GM12874 (cell line): ENCODE measurements around the gene JMY.

Experiments used
- TF ChIP-seq, protein P1 (sequence below): IDR thresholded peaks from 2 replicates; pipeline ENCODE4 v1.5.1; 2011; ENCODE audit warnings: low read depth, mild to moderate bottlenecking, control low read depth, low read length, moderate library complexity; ENCODE audit not compliant: insufficient read depth

Gene JMY

GRCh38 chr5:79301046-79301712, 65.2 kb downstream of the JMY start:
- TF ChIP-seq, protein P1, sequence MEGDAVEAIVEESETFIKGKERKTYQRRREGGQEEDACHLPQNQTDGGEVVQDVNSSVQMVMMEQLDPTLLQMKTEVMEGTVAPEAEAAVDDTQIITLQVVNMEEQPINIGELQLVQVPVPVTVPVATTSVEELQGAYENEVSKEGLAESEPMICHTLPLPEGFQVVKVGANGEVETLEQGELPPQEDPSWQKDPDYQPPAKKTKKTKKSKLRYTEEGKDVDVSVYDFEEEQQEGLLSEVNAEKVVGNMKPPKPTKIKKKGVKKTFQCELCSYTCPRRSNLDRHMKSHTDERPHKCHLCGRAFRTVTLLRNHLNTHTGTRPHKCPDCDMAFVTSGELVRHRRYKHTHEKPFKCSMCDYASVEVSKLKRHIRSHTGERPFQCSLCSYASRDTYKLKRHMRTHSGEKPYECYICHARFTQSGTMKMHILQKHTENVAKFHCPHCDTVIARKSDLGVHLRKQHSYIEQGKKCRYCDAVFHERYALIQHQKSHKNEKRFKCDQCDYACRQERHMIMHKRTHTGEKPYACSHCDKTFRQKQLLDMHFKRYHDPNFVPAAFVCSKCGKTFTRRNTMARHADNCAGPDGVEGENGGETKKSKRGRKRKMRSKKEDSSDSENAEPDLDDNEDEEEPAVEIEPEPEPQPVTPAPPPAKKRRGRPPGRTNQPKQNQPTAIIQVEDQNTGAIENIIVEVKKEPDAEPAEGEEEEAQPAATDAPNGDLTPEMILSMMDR = no peak

- TF ChIP-seq, protein P1 = no peak
Observed at GRCh38 chr5:79302454-79302853, 66.5 kb downstream of the JMY start.

GRCh38 chr5:79305706-79306105, 69.8 kb downstream of the JMY start:
- TF ChIP-seq, protein P1 = no peak

DNA sequence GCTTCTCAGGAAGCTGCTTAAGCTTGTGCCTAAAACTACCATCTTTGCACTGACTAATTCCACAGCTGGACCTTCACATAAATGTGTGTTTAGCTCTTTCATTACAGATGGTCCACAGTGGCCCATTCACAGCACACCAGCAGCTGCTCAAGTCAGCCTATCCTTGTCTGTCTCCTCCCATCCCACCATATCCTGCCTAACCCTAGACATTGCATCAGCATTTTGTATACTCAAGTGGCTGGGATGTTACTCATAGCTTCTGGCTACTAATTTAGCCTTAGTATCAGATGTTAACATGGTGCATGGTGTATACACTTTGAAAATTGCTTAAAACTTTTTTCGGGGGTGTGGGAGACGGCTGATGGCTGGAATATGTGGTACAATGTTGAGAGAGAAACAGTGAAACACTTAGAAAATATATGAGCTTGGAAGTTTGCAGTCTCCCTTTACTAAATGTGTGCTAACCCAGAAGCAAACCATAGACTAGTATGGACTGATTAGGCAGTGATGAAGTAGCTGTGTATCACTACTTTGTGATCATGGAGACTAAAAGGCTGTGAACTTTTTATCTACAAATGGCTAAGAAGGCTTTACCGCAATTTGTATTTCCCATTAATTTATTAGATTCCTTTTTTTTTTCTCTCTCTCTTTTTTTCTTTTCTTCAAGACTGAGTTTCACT, 83.1 kb downstream of the JMY start:
- TF ChIP-seq, protein P1 = no peak

DNA sequence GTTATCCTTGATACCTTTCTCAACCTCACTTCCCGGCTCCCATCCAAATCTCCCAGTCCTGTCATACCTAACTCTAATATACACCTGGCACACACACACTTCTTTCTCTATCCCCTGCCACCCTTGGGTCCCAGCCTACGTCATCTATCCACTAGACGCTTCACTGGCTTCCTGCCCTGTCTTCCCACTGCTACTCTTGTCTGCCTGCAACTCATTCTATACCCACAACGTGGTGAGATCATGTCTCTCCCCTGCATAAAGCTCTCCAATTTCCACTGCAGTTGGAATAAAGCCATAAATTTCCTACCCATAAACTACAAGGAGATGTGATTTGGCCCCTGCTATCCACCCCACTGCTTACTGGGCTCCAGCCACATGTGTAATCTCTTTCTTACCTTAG, 93.5 kb downstream of the JMY start:
- TF ChIP-seq, protein P1 = no peak

DNA sequence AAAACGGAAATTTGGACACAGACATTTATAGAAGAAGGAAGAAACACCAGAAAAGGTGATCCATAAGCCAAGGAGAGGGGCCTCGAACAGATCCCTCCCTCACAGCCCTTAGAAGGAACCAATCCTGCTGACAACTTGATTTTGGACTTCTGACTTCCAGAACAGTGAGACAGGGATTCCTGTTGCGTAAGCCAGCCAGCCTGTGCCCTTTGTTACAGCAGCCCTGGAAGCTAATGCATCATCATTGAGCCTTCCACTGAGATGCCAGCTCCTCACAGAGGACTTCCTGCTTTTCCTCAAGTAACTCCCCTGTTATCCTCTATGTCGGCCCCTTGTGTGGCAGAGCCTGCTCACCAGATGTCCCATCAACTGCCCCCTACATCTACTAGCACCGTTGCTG, 94.1 kb downstream of the JMY start:
- TF ChIP-seq, protein P1 = no peak

DNA sequence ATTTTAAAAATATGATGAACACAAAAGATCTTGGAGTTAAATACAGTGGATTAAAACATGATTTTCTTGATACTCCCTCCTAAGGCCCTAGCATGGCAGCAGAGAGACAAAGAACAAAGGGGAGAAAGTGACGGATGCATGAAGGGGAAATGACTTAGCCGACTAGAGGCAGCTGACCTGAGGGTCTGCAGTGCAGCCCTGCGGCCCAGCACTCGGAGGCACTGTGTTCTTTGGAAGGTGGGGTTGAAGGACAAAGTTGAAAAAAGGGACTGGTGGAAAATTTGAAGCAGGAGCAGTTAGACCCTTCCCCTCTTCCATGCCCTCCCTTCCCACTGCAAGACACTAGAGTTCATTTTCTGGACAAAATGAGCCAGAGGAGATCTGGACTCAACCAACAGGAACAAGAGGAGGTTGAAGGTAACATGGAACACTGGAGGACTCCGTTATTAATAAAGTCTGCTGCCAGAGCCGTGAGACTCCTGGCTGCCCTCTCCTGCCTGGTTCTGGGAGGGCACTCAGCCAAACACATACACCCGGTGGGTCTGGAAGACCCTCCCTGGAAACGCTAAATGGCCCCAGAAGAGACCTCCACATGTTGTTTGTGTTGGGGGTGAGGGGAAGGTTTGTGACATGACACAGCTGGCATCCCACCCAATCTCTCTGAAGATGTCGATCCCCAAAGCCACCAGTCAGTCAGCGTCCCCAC, 98.1 kb downstream of the JMY start:
- TF ChIP-seq, protein P1 = no peak
